COR-L47 (cell line): ENCODE results near the gene RNF126.
"Not testable (repeated sequence)": the region's sequence is repeated elsewhere in the genome, so short reads cannot be mapped to it uniquely, and the experiment has no call there.

ENCODE experiments used
- DNase-seq: peaks from one replicate; lab custom pipeline; 2025; lab: John Stamatoyannopoulos, UW

The RNF126 gene

GRCh38 chr19:628168-628567 lies 34.8 kb downstream of the RNF126 start:
- DNase-seq: no peak

- not testable (repeated sequence) for DNase-seq
Observed at GRCh38 chr19:626566-626965, 36.4 kb downstream of the RNF126 start.

- no peak for DNase-seq
Observed at GRCh38 chr19:625257-625656, 37.8 kb downstream of the RNF126 start.

GRCh38 chr19:624433-625109 lies 38.4 kb downstream of the RNF126 start:
- no peak for DNase-seq

GRCh38 chr19:623974-624373 lies 39.0 kb downstream of the RNF126 start:
- no peak for DNase-seq

GRCh38 chr19:623175-623916 lies 39.7 kb downstream of the RNF126 start:
- DNase-seq: no peak

GRCh38 chr19:622666-623065 lies 40.3 kb downstream of the RNF126 start:
- no peak for DNase-seq

- no peak for DNase-seq
Observed at GRCh38 chr19:621819-622218, 41.2 kb downstream of the RNF126 start.

- not testable (repeated sequence) for DNase-seq
Observed at GRCh38 chr19:621191-621590, 41.8 kb downstream of the RNF126 start.

- DNase-seq: no peak
Observed at GRCh38 chr19:620166-620862, 42.7 kb downstream of the RNF126 start.

- DNase-seq: no peak
Observed at GRCh38 chr19:619286-620002, 43.6 kb downstream of the RNF126 start.

- DNase-seq: no peak
Observed at GRCh38 chr19:618674-619285, 44.2 kb downstream of the RNF126 start.

GRCh38 chr19:618247-618619 lies 44.8 kb downstream of the RNF126 start:
- DNase-seq: no peak

- DNase-seq: no peak
Observed at GRCh38 chr19:617551-618246, 45.3 kb downstream of the RNF126 start.

GRCh38 chr19:616747-617526 lies 46.1 kb downstream of the RNF126 start:
- DNase-seq: no peak

GRCh38 chr19:616062-616700 lies 46.8 kb downstream of the RNF126 start:
- DNase-seq: no peak

GRCh38 chr19:615619-616018 lies 47.4 kb downstream of the RNF126 start:
- DNase-seq: no peak

GRCh38 chr19:613732-614567 lies 49.1 kb downstream of the RNF126 start:
- no peak for DNase-seq

GRCh38 chr19:612941-613340 lies 50.1 kb downstream of the RNF126 start:
- no peak for DNase-seq
